ENCODE measurements around the gene PRXL2C. TPM values are rescaled to one million over a fixed set of nuclear protein-coding genes. Genes with fewer than 3 reads are reported as not detected.
A peak's percentile ranks its signal among the peaks of the same experiment; 100 is the strongest.
"Not testable (repeated sequence)": the region's sequence is repeated elsewhere in the genome, so short reads cannot be mapped to it uniquely, and the experiment has no call there.

Gene PRXL2C, protein sequence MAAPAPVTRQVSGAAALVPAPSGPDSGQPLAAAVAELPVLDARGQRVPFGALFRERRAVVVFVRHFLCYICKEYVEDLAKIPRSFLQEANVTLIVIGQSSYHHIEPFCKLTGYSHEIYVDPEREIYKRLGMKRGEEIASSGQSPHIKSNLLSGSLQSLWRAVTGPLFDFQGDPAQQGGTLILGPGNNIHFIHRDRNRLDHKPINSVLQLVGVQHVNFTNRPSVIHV
- 5.2 TPM for polyA plus RNA-seq (2013, experiment 1 of 2)
- polyA plus RNA-seq (2013, experiment 2 of 2), result 5.4 TPM

DNA sequence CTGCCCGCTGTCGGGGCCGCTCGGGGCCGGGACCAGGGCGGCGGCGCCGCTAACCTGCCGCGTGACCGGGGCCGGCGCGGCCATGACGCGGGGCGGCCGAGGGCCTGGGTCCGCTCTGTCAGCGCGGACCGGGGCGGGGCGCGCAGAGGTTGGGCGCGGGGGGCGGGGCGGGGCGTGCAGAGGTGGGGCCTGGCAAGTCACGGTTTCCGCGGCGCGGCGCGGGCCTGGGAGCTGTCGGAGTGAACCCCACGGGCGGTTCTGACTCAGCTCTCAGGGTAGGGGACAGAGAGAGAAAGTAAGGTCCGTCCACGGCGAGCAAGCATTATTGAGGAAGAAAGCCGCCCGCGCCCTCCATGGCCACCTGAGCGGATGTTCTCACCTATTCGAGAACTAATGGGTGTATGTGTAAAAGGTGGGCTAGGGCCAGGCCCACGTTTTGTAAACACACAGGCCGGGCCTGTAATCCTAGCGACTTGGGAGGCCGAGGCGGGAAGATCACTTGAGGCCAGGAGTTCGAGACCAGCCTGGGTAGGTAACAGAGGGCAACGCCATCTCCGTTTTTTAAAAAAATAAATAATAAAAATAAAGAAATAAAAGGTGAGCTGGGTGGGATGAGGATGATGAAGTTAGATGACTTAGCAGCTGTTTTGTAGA is at the start of gene PRXL2C:
TSS of gene PRXL2C (minus strand) at position 120 of the 654 bp plus-strand sequence. CDS start at position 84, 36 bp downstream.
- peak within 1 kb of the TSS; percentile 61 for H3K18ac ChIP-seq (ENCODE audit: low read length)
- no peak within 1 kb of the TSS for H2BK5ac ChIP-seq (ENCODE audit: low read length)
- WGBS (ENCODE audit: extremely low coverage, insufficient coverage, low lambda C conversion rate), result no CpG with 5 or more reads among the region's 57 CpGs
- DNase-seq, result peak; percentile 70
- no peaks in the 10 kb centered on the region for H3K36me3 ChIP-seq (ENCODE audit: control insufficient read depth, insufficient read depth, low read length)
- no peaks in the 10 kb centered on the region for H3K27me3 ChIP-seq (ENCODE audit: insufficient read depth, low read length, poor library complexity)
- no peak within 1 kb of the TSS for H2BK15ac ChIP-seq (replicated peaks; ENCODE audit: low read depth)
- H3K4me3 ChIP-seq (ENCODE audit: low read length), result peak within 1 kb of the TSS; percentile 81
- no peak within 1 kb of the TSS for H3K23ac ChIP-seq (ENCODE audit: low read length)
- no peak within 1 kb of the TSS for H4K8ac ChIP-seq (ENCODE audit: low read depth, low read length)
- no peak within 1 kb of the TSS for H3K4ac ChIP-seq (ENCODE audit: low read depth, low read length)
- H3K27ac ChIP-seq (ENCODE audit: low read depth, low read length), result peak within 1 kb of the TSS; percentile 43
- H2AK5ac ChIP-seq (ENCODE audit: low read length), result no peak within 1 kb of the TSS
- no peaks in the 10 kb centered on the region for H3K79me1 ChIP-seq (ENCODE audit: low read length)
- no peaks in the 10 kb centered on the region for H3K79me2 ChIP-seq (ENCODE audit: control insufficient read depth, insufficient read depth, low read length)
- H3K4me2 ChIP-seq (ENCODE audit: low read length), result peak within 1 kb of the TSS; percentile 83
- no peak within 1 kb of the TSS for H4K5ac ChIP-seq (ENCODE audit: low read length)
- peak within 1 kb of the TSS; percentile 81 for H3K9ac ChIP-seq (ENCODE audit: low read length)
- no peak within 1 kb of the TSS for H2BK120ac ChIP-seq (ENCODE audit: low read depth, low read length)
- H3K4me1 ChIP-seq (ENCODE audit: control insufficient read depth, low read depth, low read length), result no peaks in the 10 kb centered on the region
- H3K56ac ChIP-seq (ENCODE audit: low read length), result peak within 1 kb of the TSS; percentile 86

DNA sequence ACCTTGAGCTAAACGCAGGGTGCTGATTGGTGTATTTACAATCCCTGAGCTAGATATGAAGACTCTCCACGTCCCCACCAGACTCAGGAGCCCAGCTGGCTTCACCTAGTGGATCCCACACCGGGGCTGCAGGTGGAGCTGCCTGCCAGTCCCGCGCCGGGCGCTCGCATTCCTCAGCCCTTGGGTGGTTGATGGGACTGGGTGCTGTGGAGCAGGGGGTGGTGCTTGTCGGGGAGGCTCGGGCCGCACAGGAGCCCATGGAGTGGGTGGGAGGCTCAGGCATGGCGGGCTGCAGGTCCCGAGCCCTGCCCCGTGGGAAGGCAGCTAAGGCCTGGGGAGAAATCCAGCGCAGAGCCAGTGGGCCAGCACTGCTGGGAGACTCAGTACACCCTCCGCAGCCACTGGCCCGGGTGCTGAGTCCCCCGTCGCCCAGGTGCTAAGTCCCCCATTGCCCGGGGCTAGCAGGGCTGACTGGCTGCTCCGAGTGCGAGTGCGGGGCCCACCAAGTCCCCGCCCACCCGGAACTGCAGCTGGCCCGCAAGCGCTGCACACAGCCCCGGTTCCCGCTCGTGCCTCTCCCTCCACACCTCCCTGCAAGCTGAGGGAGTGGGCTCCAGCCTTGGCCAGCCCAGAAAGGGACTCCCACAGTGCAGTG is 45.7 kb upstream of the PRXL2C start:
- WGBS (ENCODE audit: extremely low coverage, insufficient coverage, low lambda C conversion rate), result no CpG with 5 or more reads among the region's 30 CpGs
- not testable (repeated sequence) for H2BK5ac ChIP-seq (ENCODE audit: low read length); H3K4me3 ChIP-seq (ENCODE audit: low read length); H3K18ac ChIP-seq (ENCODE audit: low read length); H3K9ac ChIP-seq (ENCODE audit: low read length); H3K4ac ChIP-seq (ENCODE audit: low read depth, low read length); H3K4me1 ChIP-seq (ENCODE audit: control insufficient read depth, low read depth, low read length); H3K79me1 ChIP-seq (ENCODE audit: low read length); DNase-seq; H3K4me2 ChIP-seq (ENCODE audit: low read length); H2AK5ac ChIP-seq (ENCODE audit: low read length); H3K79me2 ChIP-seq (ENCODE audit: control insufficient read depth, insufficient read depth, low read length); H4K5ac ChIP-seq (ENCODE audit: low read length); H3K23ac ChIP-seq (ENCODE audit: low read length); H3K56ac ChIP-seq (ENCODE audit: low read length); H3K36me3 ChIP-seq (ENCODE audit: control insufficient read depth, insufficient read depth, low read length); H2BK120ac ChIP-seq (ENCODE audit: low read depth, low read length); H2BK15ac ChIP-seq (replicated peaks; ENCODE audit: low read depth); H4K8ac ChIP-seq (ENCODE audit: low read depth, low read length); H3K27ac ChIP-seq (ENCODE audit: low read depth, low read length); H3K27me3 ChIP-seq (ENCODE audit: insufficient read depth, low read length, poor library complexity)

DNA sequence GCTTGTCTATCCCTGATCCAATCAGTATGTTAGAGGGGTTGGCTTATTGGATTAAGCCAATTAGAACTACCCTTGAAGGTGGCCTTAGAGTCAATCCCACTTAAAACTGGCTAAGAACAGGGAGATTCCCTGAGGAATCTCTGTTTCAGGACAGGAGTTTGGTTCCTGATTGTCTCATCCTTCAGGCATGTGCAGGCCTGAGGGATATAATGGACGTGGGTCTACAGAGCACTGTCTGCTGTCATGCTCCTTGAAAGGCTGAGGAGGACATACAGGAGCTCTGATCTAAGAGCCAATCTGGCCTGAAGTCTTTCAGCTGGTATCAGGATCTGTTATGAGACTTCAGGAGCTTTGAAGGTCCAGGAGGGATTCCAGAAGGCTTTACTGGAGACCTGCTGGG is 36.2 kb upstream of the PRXL2C start:
- H4K8ac ChIP-seq (ENCODE audit: low read depth, low read length), result no peak overlapping the region
- no peaks in the 10 kb centered on the region for H3K79me1 ChIP-seq (ENCODE audit: low read length)
- peaks cover 1% of the 10 kb centered on the region for H3K27me3 ChIP-seq (ENCODE audit: insufficient read depth, low read length, poor library complexity)
- H2BK15ac ChIP-seq (replicated peaks; ENCODE audit: low read depth), result no peak overlapping the region
- H2BK5ac ChIP-seq (ENCODE audit: low read length), result no peak overlapping the region
- H3K79me2 ChIP-seq (ENCODE audit: control insufficient read depth, insufficient read depth, low read length), result no peaks in the 10 kb centered on the region
- H3K56ac ChIP-seq (ENCODE audit: low read length), result no peak overlapping the region
- H3K36me3 ChIP-seq (ENCODE audit: control insufficient read depth, insufficient read depth, low read length), result no peaks in the 10 kb centered on the region
- no peak overlapping the region for H3K4ac ChIP-seq (ENCODE audit: low read depth, low read length)
- peak; percentile 47 for DNase-seq
- H2AK5ac ChIP-seq (ENCODE audit: low read length), result no peak overlapping the region
- no peak overlapping the region for H3K9ac ChIP-seq (ENCODE audit: low read length)
- no peak overlapping the region for H3K4me3 ChIP-seq (ENCODE audit: low read length)
- H3K4me1 ChIP-seq (ENCODE audit: control insufficient read depth, low read depth, low read length), result no peaks in the 10 kb centered on the region
- no peak overlapping the region for H2BK120ac ChIP-seq (ENCODE audit: low read depth, low read length)
- no peak overlapping the region for H3K23ac ChIP-seq (ENCODE audit: low read length)
- no CpG with 5 or more reads among the region's 1 CpG for WGBS (ENCODE audit: extremely low coverage, insufficient coverage, low lambda C conversion rate)
- H4K5ac ChIP-seq (ENCODE audit: low read length), result no peak overlapping the region
- no peak overlapping the region for H3K4me2 ChIP-seq (ENCODE audit: low read length)
- no peak overlapping the region for H3K18ac ChIP-seq (ENCODE audit: low read length)
- H3K27ac ChIP-seq (ENCODE audit: low read depth, low read length), result no peak overlapping the region

DNA sequence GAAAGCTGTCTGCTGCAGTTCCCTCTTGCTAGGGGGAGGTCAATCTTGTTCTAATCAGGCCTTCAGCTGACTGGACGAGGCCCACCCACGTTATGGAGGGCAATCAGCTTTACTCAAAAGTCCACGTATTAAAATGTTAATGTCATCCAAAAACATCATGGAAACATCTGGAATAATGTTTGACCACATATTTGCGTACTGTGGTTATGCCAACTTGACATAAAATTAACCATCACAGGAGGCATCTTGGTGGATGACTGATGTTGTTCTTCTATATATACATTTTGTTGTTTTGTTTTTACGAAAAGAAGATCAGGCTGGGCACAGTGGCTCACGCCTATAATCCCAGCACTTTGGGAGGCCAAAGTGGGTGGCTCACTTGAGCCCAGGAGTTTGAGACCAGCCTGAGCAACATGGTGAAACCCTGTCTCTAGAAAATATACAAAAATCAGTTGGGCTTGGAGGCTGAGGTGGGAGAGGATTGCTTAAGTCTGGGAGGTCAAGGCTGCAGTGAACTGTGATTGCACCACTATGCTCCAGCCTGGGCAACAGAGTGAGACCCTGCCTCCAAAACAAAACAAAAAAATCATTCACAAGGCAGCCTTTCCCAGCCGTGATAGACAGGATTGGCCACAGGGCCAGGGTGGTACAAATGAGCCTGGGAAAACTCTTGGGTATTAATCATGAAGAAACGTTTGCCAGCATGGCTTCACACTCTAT is 33.8 kb upstream of the PRXL2C start:
- no peak for DNase-seq

DNA sequence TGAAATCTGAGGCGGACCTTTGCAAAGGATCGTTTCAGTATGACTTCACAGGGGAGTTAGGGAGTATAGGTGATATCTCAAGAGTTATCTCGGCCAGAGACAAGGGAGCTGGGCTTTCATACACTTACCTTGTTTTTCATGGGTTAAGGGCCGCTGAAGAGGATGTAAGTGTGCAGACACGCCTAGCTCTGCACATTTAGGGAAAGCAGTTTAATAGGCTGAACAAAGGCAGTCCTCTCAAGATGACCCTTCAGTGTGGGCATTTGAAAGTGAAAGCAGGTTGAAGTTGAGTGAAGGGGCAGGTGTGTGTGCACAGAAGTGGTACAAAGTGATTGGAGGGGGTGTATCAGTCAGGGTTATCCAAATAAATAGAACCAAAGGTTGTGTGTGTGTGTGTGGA is 33.1 kb upstream of the PRXL2C start:
- Histone ChIP-seq H3K4ac (ENCODE audit: low read depth, low read length) (no peak overlapping the region), H3K79me1 (ENCODE audit: low read length) (no peaks in the 10 kb centered on the region), H3K23ac (ENCODE audit: low read length) (no peak overlapping the region), H3K4me1 (ENCODE audit: control insufficient read depth, low read depth, low read length) (no peaks in the 10 kb centered on the region), H3K4me3 (ENCODE audit: low read length) (no peak overlapping the region), H3K27ac (ENCODE audit: low read depth, low read length) (no peak overlapping the region), H2BK15ac (replicated peaks; ENCODE audit: low read depth) (no peak overlapping the region), H2AK5ac (ENCODE audit: low read length) (no peak overlapping the region), H4K5ac (ENCODE audit: low read length) (no peak overlapping the region), H3K79me2 (ENCODE audit: control insufficient read depth, insufficient read depth, low read length) (no peaks in the 10 kb centered on the region), H2BK5ac (ENCODE audit: low read length) (no peak overlapping the region), H3K36me3 (ENCODE audit: control insufficient read depth, insufficient read depth, low read length) (no peaks in the 10 kb centered on the region), H3K27me3 (ENCODE audit: insufficient read depth, low read length, poor library complexity) (peaks cover 1% of the 10 kb centered on the region), H2BK120ac (ENCODE audit: low read depth, low read length) (no peak overlapping the region), H3K4me2 (ENCODE audit: low read length) (no peak overlapping the region), H3K56ac (ENCODE audit: low read length) (no peak overlapping the region), H3K9ac (ENCODE audit: low read length) (no peak overlapping the region), H3K18ac (ENCODE audit: low read length) (no peak overlapping the region), H4K8ac (ENCODE audit: low read depth, low read length) (no peak overlapping the region)
- no peak for DNase-seq
- no CpG with 5 or more reads among the region's 5 CpGs for WGBS (ENCODE audit: extremely low coverage, insufficient coverage, low lambda C conversion rate)

More for the DNA sequence above, 33.8 kb upstream of the PRXL2C start:
- H3K27ac ChIP-seq (ENCODE audit: low read depth, low read length), result no peak overlapping the region
- no peak overlapping the region for H3K56ac ChIP-seq (ENCODE audit: low read length)
- no peaks in the 10 kb centered on the region for H3K36me3 ChIP-seq (ENCODE audit: control insufficient read depth, insufficient read depth, low read length)
- H2BK120ac ChIP-seq (ENCODE audit: low read depth, low read length), result no peak overlapping the region
- H3K23ac ChIP-seq (ENCODE audit: low read length), result no peak overlapping the region
- H4K5ac ChIP-seq (ENCODE audit: low read length), result no peak overlapping the region
- H3K4me1 ChIP-seq (ENCODE audit: control insufficient read depth, low read depth, low read length), result no peaks in the 10 kb centered on the region
- peaks cover 1% of the 10 kb centered on the region for H3K27me3 ChIP-seq (ENCODE audit: insufficient read depth, low read length, poor library complexity)
- no peak overlapping the region for H3K18ac ChIP-seq (ENCODE audit: low read length)
- H3K4me2 ChIP-seq (ENCODE audit: low read length), result no peak overlapping the region
- H2AK5ac ChIP-seq (ENCODE audit: low read length), result no peak overlapping the region
- no peak overlapping the region for H4K8ac ChIP-seq (ENCODE audit: low read depth, low read length)
- no peaks in the 10 kb centered on the region for H3K79me2 ChIP-seq (ENCODE audit: control insufficient read depth, insufficient read depth, low read length)
- H2BK5ac ChIP-seq (ENCODE audit: low read length), result no peak overlapping the region
- H3K4me3 ChIP-seq (ENCODE audit: low read length), result no peak overlapping the region
- WGBS (ENCODE audit: extremely low coverage, insufficient coverage, low lambda C conversion rate), result no CpG with 5 or more reads among the region's 8 CpGs
- no peak overlapping the region for H2BK15ac ChIP-seq (replicated peaks; ENCODE audit: low read depth)
- no peak overlapping the region for H3K9ac ChIP-seq (ENCODE audit: low read length)
- H3K4ac ChIP-seq (ENCODE audit: low read depth, low read length), result no peak overlapping the region
- no peaks in the 10 kb centered on the region for H3K79me1 ChIP-seq (ENCODE audit: low read length)
